Measurements from ENCODE around the gene ZNF581.
A peak's percentile ranks its signal among the peaks of the same experiment; 100 is the strongest.

The ZNF581 gene

GRCh38 chr19:55647732-55648584 is 4.5 kb downstream of the ZNF581 start, which contains the start of gene CCDC106 (continued):
- TF ChIP-seq ZXDB (tag by site-specific recombination; IDR thresholded peaks at IDR 0.05): no peak; the same call in 1 of the 2 replicates
- no peak for TF ChIP-seq ZNF488 (tag by site-specific recombination; IDR thresholded peaks at IDR 0.05)
- no peak for TF ChIP-seq ATF2 (tag by site-specific recombination; IDR thresholded peaks at IDR 0.05; ENCODE audit: low read depth)
- no peak for TF ChIP-seq SCRT2 (tag by site-specific recombination; IDR thresholded peaks at IDR 0.05)
- no peak for TF ChIP-seq YY1 (tag by site-specific recombination; IDR thresholded peaks at IDR 0.05)
- peak; percentile 76 for TF ChIP-seq ZNF335 (tag by site-specific recombination; conservative IDR thresholded peaks at IDR 0.05)
- TF ChIP-seq ZNF555 (tag by site-specific recombination; conservative IDR thresholded peaks at IDR 0.05): no peak
- no peak for TF ChIP-seq OVOL3 (tag by site-specific recombination; IDR thresholded peaks at IDR 0.05)
- no peak for TF ChIP-seq ZNF274 (IDR thresholded peaks at IDR 0.05; ENCODE audit: low read length)
- no peak for TF ChIP-seq ZNF274 (tag by site-specific recombination; IDR thresholded peaks at IDR 0.05; ENCODE audit: borderline replicate concordance)
- peak; percentile 68 for TF ChIP-seq GLIS2 (tag by site-specific recombination; IDR thresholded peaks at IDR 0.05)
- no peak for TF ChIP-seq ZNF830 (tag by site-specific recombination; IDR thresholded peaks at IDR 0.05; ENCODE audit: low read depth)
- TF ChIP-seq INSM2 (tag by site-specific recombination; IDR thresholded peaks at IDR 0.05): no peak; the same call in 1 of the 2 replicates
- TF ChIP-seq ZNF23 (tag by site-specific recombination; IDR thresholded peaks at IDR 0.05; ENCODE audit: borderline replicate concordance): no peak
- peak; percentile 87 for TF ChIP-seq ZBTB26 (tag by site-specific recombination; optimal IDR thresholded peaks at IDR 0.05)
- peak; percentile 65; the same call in 1 of the 2 replicates for TF ChIP-seq KLF1 (tag by site-specific recombination; IDR thresholded peaks at IDR 0.05)
- TF ChIP-seq ZNF133 (tag by site-specific recombination; IDR thresholded peaks at IDR 0.05): no peak
- TF ChIP-seq ZNF366 (tag by site-specific recombination; conservative IDR thresholded peaks at IDR 0.05): no peak
- TF ChIP-seq ZEB2 (tag by site-specific recombination; IDR thresholded peaks at IDR 0.05): peak; percentile 88
- TF ChIP-seq ZNF670 (tag by site-specific recombination; IDR thresholded peaks at IDR 0.05; ENCODE audit: low read depth): no peak
- no peak for TF ChIP-seq ZNF416 (tag by site-specific recombination; IDR thresholded peaks at IDR 0.05)
- no peak for TF ChIP-seq ZNF624 (tag by site-specific recombination; IDR thresholded peaks at IDR 0.05)
- no peak for TF ChIP-seq ZNF239 (tag by site-specific recombination; IDR thresholded peaks at IDR 0.05)
- TF ChIP-seq ZNF37A (tag by site-specific recombination; IDR thresholded peaks at IDR 0.05): no peak
- TF ChIP-seq ZNF433 (tag by site-specific recombination; IDR thresholded peaks at IDR 0.05; ENCODE audit: low read depth): no peak
- TF ChIP-seq ZFP41 (tag by site-specific recombination; IDR thresholded peaks at IDR 0.05; ENCODE audit: borderline replicate concordance): no peak
- TF ChIP-seq ZNF18 (tag by site-specific recombination; IDR thresholded peaks at IDR 0.05): no peak
- peak; percentile 75 for TF ChIP-seq KLF10 (tag by site-specific recombination; IDR thresholded peaks at IDR 0.05)
- TF ChIP-seq ZNF175 (tag by site-specific recombination; IDR thresholded peaks at IDR 0.05): no peak
- no peak for TF ChIP-seq ZSCAN23 (tag by site-specific recombination; IDR thresholded peaks at IDR 0.05)
- TF ChIP-seq SCRT1 (tag by site-specific recombination; IDR thresholded peaks at IDR 0.05; ENCODE audit: borderline replicate concordance): no peak
- TF ChIP-seq ZNF658 (tag by site-specific recombination; IDR thresholded peaks at IDR 0.05): no peak
- TF ChIP-seq ZNF19 (tag by site-specific recombination; IDR thresholded peaks at IDR 0.05; ENCODE audit: low read depth): no peak
